Measurements from ENCODE around the gene ZFY.

GRCh38 chrY:2896050-2896449 is 39.1 kb upstream of the ZFY start:
- TF ChIP-seq CTCF (optimal IDR thresholded peaks at IDR 0.05 in 1 of 3, IDR thresholded peaks at IDR 0.05 in 1 of 3, conservative IDR thresholded peaks at IDR 0.05 in 1 of 3; ENCODE audit: extremely low read depth in 1 of 3, insufficient read depth in 2 of 3, low read length in 3 of 3) (no peak), EZH2 (IDR thresholded peaks at IDR 0.05; ENCODE audit: low read length) (no peak)

Data from keratinocyte (primary cell).